LNCAP (cell line): ENCODE results near the gene SLC6A18.

Experiments used
- TF ChIP-seq, protein P1 (sequence below): fragments of 450-650 bp; IDR thresholded peaks from 2 replicates; pipeline ENCODE4 v1.5.1; 2017; ENCODE audit warnings: mild to moderate bottlenecking

The SLC6A18 gene

DNA sequence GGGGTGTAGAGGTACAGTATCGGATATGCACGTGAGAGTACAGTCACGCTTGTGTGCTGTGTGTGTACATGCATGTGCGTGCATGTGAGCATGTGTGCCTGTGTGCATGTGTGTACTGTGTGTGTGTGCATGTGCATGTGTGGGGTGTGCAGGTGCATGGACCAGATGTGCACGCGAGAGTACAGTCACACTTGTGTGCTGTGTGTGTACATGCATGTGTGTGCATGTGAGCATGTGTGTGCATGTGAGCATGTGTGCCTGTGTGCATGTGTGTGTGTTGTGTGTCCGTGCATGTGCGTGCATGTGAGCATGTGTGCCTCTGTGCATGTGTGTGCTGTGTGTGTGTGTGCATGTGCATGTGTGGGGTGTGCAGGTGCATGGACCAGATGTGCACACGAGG, 13.5 kb upstream of the SLC6A18 start:
- TF ChIP-seq, protein P1, sequence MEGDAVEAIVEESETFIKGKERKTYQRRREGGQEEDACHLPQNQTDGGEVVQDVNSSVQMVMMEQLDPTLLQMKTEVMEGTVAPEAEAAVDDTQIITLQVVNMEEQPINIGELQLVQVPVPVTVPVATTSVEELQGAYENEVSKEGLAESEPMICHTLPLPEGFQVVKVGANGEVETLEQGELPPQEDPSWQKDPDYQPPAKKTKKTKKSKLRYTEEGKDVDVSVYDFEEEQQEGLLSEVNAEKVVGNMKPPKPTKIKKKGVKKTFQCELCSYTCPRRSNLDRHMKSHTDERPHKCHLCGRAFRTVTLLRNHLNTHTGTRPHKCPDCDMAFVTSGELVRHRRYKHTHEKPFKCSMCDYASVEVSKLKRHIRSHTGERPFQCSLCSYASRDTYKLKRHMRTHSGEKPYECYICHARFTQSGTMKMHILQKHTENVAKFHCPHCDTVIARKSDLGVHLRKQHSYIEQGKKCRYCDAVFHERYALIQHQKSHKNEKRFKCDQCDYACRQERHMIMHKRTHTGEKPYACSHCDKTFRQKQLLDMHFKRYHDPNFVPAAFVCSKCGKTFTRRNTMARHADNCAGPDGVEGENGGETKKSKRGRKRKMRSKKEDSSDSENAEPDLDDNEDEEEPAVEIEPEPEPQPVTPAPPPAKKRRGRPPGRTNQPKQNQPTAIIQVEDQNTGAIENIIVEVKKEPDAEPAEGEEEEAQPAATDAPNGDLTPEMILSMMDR = no peak

DNA sequence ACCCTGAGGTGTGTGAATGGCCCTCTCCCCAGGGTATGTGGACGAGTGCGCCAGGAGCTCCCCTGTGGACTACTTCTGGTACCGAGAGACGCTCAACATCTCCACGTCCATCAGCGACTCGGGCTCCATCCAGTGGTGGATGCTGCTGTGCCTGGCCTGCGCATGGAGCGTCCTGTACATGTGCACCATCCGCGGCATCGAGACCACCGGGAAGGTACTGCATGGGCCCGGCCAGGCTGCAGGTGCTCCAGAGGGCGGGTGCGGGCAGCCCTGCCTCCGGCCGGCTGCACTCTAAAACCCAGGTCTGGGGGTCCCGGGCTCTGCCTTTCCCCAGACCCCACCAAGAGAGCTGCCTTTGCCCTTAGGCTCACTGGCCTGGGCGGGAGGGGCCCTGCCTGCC, 12.9 kb upstream of the SLC6A18 start:
- TF ChIP-seq, protein P1 = no peak

DNA sequence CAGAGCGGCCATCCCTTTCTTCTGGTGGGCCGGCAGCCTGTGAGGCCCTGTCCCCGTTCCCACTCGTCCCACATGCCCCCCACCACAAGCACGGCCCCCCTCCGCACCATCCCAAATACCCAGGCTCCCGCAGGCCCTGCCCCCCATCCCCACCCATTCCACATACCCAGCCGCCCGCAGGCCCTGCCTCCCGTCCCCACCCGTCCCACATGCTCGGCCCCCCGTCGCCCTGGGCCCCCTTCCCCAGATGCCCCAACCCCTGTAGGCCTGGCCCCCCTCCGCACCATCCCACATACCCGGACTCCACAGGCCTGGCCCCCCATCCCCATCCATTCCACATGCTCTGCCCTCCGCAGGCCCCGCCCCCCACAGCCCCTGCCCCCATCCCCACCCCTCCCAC, 12.3 kb upstream of the SLC6A18 start:
- TF ChIP-seq, protein P1 = no peak

DNA sequence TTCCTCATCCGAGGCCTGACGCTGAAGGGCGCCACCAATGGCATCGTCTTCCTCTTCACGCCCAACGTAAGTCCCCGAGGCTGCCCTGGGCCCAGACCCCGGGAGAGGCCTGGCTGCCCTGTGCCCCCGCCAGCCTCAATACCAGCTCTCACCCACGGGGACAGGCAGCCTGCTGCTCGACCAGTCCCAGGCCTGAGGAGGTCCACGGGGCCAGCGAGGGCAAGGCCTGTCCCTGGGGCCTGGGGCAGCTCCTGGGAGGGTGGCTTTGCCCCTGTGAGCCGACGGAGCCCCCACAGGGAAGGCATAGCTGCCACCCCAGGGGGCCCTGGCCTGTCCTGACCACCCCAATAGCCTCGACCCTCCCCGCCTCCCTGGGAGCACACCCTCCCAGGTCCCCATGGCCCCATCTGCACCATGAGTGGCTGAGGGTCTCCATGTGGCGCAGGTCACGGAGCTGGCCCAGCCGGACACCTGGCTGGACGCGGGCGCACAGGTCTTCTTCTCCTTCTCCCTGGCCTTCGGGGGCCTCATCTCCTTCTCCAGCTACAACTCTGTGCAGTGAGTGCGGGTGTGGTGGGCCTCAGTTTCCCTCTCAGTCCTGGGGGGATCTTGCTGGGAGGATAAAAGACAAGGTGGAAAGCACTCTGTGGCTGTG, 11.5 kb upstream of the SLC6A18 start:
- TF ChIP-seq, protein P1 = no peak

DNA sequence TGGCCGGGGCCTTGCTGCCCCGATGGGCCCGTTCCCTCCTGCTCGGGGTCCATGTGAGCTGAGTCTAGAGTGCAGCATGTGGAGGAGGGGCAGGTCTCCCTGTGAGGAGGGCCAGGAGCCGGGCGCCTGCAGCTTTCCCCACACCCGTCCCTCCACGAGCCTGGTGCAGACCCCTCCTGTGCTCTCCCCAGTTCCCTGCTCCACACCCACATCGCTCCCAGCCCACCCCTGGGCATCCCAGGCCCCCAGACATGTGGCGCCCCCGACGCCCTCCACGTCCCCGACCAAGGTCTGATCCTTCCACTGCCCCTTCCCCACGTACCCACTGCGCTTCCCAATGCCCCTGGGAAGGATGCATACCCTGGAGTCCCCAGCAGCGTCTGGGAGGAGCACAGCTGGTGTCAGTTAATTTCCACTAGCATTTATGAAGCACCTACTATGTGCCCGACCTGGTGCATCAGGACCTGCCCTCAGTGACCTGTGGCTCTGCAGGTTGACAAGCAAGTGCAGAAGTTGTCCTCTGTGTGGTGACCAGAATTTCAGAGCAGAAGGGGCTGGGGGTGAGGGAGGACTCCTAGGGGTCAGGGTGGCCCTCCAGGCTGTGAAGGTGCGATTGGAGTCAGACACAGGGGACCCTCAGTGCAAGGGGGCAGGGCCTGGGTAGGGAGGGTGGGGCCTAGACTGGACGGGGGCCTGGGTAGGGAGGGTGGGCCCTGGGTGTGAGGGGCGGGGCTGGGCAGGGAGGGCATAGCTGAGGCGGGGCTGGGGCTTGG, 10.8 kb upstream of the SLC6A18 start:
- TF ChIP-seq, protein P1 = no peak

DNA sequence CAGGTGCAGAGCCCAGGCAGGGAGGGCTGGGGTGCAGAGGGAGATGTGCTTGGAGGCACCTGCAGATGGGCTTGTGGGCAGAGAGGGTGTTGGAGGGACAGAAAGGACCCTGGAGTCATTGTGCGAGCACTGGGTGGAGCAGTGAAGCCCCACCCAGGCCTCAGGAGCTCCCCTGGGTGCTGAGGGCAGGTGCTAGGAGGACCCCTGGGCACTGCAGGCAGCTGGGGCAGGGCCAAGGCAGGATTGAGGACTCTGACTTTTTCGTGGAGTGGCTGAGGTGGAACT, 10.3 kb upstream of the SLC6A18 start:
- TF ChIP-seq, protein P1 = no peak

DNA sequence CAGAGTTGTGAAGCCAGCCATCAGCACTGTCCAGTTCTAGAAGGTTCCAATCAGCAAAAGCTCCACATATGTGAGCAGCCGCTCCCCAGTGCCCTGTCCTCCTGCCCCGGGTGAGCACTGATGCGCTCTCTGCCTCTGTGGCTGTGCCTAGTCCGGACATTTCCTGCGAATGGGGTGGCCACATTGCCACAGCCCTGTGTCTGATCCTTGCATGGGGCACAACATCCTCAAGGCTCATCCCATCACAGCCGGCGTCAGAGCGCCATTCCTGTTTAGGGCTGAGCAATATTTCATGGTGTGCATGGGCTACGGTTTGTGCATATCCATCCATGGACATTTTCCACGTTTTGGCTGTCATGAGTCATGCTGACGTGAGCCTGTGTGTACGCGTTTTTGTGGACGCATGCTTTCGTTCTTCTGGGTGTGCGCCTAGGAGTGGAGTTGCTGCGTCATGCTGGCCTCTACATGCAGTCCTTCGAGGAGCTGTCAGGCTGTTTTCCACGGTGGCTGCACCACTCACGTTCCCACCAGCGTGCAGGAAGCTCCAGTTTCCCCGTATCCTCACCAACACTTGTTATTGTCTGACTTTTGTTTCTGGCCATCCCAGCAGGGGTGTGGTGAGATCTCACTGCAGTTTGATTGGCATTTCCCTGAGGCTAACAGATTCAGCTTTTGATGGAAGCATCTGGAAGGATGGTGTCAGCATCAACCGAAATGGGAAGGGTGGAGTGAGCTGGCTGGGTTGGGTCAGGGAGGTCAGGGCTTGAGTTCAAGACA, 9.7 kb upstream of the SLC6A18 start:
- TF ChIP-seq, protein P1 = no peak
